ENCODE data around the gene CHADL.

DNA sequence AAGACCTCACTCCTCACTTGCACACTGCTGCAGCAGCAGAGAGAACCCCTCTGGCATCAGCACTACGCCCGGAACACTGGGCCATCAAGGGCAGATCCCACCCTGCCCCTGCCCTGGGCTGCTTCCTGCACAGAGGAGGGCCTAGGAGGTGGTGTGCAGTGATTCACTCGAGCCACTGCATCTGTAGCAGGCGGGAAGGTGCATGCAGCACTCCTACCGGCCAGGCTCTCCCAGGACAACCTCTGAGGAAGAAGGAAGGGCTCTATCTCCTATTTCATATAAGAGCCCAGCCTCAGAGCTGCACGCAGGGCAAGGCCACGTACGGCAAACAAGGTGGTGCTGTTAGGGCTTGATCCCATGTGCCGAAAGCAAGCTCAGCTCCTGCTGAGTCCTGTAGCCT is 31.1 kb upstream of the CHADL start:
- TF ChIP-seq, protein P1, sequence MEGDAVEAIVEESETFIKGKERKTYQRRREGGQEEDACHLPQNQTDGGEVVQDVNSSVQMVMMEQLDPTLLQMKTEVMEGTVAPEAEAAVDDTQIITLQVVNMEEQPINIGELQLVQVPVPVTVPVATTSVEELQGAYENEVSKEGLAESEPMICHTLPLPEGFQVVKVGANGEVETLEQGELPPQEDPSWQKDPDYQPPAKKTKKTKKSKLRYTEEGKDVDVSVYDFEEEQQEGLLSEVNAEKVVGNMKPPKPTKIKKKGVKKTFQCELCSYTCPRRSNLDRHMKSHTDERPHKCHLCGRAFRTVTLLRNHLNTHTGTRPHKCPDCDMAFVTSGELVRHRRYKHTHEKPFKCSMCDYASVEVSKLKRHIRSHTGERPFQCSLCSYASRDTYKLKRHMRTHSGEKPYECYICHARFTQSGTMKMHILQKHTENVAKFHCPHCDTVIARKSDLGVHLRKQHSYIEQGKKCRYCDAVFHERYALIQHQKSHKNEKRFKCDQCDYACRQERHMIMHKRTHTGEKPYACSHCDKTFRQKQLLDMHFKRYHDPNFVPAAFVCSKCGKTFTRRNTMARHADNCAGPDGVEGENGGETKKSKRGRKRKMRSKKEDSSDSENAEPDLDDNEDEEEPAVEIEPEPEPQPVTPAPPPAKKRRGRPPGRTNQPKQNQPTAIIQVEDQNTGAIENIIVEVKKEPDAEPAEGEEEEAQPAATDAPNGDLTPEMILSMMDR (conservative IDR thresholded peaks at IDR 0.05; ENCODE audit: low read length), result no peak
- no peak for TF ChIP-seq EZH2phosphoT487 (IDR thresholded peaks at IDR 0.05; ENCODE audit: borderline replicate concordance)
